Urinary bladder (tissue), 4 donors: ENCODE results near the gene VPS52. TPM values are rescaled to one million over a fixed set of nuclear protein-coding genes. Genes with fewer than 3 reads are reported as not detected.
A peak's percentile ranks its signal among the peaks of the same experiment; 100 is the strongest.

ENCODE experiments used
- DNase-seq: peaks from one replicate; pipeline ENCODE4 v3.0.0-alpha.2; 2015; ENCODE audit errors: extremely low spot score
- H3K27ac ChIP-seq: one replicate; pipeline ENCODE4 v1.5.1; 2013; ENCODE audit warnings: low read depth, mild to moderate bottlenecking, moderate library complexity
- H3K36me3 ChIP-seq: one replicate; pipeline ENCODE4 v1.6.1; 2013; ENCODE audit warnings: mild to moderate bottlenecking, moderate library complexity; ENCODE audit not compliant: insufficient read depth
- H3K4me1 ChIP-seq: one replicate; pipeline ENCODE4 v1.6.1; 2013; ENCODE audit warnings: mild to moderate bottlenecking, moderate library complexity; ENCODE audit not compliant: insufficient read depth
- H3K4me3 ChIP-seq: one replicate; pipeline ENCODE4 v1.5.1; 2013; ENCODE audit warnings: low read depth, low read length
- WGBS: extraction: QIAGEN DNeasy Blood & Tissue Kit; methylation state at CpG from one replicate; pipeline ENCODE4 v1.1.7; 2013; 5-methylcytosine and 5-hydroxymethylcytosine counted together
- polyA plus RNA-seq: library from polyadenylated mRNA; stranded (reverse); fragments of 200-250 nt; gene quantifications from one replicate; pipeline ENCODE4 v1.2.3, GENCODE V29; 2013
- total RNA-seq: library from RNA; depleted of rRNA; stranded (reverse); fragments of >200 nt; gene quantifications from one replicate; pipeline ENCODE4 v1.2.3, GENCODE V29; 2014
- donor health status: healthy with polysubstance abuse.
- donor health status: healthy.

Gene VPS52
- total and polyA plus RNA-seq, 2 donors, result 32.4 to 45.3 TPM

DNA sequence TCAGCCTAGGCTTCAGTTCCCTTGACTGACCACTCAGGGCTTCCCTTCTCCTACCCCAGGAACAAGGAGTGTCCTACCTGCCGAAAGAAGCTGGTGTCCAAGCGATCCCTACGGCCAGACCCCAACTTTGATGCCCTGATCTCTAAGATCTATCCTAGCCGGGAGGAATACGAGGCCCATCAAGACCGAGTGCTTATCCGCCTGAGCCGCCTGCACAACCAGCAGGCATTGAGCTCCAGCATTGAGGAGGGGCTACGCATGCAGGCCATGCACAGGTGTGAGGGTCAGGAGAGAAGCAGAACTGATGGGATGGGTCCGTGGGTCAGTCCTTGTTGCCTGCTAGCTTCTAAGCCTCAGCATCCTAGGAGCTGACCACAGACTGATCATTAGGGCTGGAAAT, 61.8 kb downstream of the VPS52 start:
- no peak for DNase-seq
- Histone ChIP-seq H3K4me3 (no peak overlapping the region), H3K36me3 (no peaks in the 10 kb centered on the region), H3K4me1 (no peaks in the 10 kb centered on the region), H3K27ac (no peak overlapping the region)
- 93% methylated on average over 10 of the region's 10 CpGs for WGBS

- H3K27ac ChIP-seq, result peak within 1 kb of the TSS; percentile 93
- peak; percentile 62 for DNase-seq
- no peaks in the 10 kb centered on the region for H3K4me1 ChIP-seq
- no peaks in the 10 kb centered on the region for H3K36me3 ChIP-seq
- under 1% methylated on average over 86 of the region's 86 CpGs for WGBS
- H3K4me3 ChIP-seq, result peak within 1 kb of the TSS; percentile 61
These were observed 63.3 kb downstream of the VPS52 start, which contains the start of gene RING1 for GRCh38 chr6:33208091-33208967. Gene RING1 (plus strand): TSS chr6:33208500. CDS start chr6:33208823, 323 bp downstream.

DNA sequence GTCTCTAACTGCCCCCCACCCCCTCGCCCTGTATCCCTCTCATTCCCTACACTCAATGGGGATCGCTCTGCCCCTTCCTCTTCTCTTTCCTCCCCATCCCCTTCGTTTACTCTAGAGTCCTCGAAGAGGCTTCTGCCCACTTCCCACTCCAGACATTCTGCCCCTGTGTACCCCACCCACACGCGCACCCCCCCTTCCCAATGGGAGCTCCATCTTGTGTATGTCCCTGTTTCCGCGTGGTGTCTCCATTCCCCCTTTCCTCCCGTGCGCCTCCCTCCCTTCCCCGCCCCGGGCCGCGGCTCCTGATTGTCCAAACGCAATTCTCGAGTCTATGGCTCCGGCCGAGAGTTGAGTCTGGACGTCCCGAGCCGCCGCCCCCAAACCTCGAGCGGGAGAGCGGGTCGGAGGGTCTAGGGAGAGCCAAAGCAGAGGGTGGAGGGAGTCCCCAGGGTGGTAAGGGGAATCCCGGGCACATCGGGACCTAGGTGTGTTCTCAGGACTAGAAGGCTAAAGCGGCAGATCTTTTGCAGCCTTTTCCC, 64.1 kb downstream of the VPS52 start:
- no peaks in the 10 kb centered on the region for H3K4me1 ChIP-seq
- H3K4me3 ChIP-seq, result peak overlapping the region; percentile 61
- H3K36me3 ChIP-seq, result no peaks in the 10 kb centered on the region
- H3K27ac ChIP-seq, result peak overlapping the region; percentile 93
- no peak for DNase-seq
- WGBS, result under 1% methylated on average over 29 of the region's 29 CpGs

GRCh38 chr6:33206864-33207551, 64.7 kb downstream of the VPS52 start:
- H3K27ac ChIP-seq, result no peak overlapping the region

DNA sequence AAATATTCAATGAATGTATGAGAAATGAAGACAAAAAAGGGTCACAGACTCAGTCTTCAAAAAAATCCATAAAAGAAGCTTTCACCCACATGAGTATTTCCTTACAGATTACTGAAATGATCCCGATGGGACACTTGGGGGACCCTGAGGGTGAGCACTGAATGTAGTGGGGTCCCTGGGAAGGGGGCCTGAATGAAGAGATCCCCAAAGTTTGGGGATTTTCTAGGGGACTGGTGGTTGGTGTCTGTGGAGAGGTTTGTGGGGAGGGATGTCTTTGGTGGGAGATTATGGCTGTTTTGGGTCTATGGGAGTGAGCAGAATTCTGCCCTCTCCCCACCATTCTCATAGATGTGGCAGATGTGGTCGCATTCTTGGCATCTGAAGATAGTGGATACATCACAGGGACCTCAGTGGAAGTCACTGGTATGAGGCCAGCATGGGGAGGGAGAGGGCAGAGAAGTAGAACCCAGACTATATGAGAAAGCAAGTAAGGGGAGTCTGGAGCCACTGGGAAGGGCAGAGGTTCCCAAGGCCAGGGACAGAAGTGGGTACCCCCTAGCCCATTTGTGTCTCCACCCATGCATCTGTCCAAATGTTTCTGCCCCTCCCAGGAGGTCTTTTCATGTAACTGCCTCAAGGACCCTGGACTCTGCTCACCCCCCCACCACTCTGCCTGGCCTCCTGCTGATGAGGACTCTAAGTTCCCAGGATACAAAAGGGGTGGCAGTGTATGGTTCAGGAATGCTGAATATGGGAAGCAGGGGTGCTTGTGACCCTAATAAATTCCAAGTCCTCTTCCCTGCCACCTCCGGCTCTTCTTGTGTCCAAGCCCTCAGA, 65.4 kb downstream of the VPS52 start:
- Histone ChIP-seq H3K36me3 (no peaks in the 10 kb centered on the region), H3K4me1 (peaks cover 2% of the 10 kb centered on the region), H3K27ac (no peak overlapping the region), H3K4me3 (no peak overlapping the region)
- 74% methylated on average over 3 of the region's 3 CpGs for WGBS
- no peak for DNase-seq

More at GRCh38 chr6:33206864-33207551, 64.7 kb downstream of the VPS52 start:
- Histone ChIP-seq H3K4me3 (no peak overlapping the region), H3K36me3 (no peaks in the 10 kb centered on the region), H3K4me1 (peaks cover 2% of the 10 kb centered on the region)
- no peak for DNase-seq
- WGBS, result 14% methylated on average over 20 of the region's 20 CpGs

- WGBS, result 49% methylated on average over 17 of the region's 17 CpGs
- Histone ChIP-seq H3K4me3 (no peak overlapping the region), H3K27ac (no peak overlapping the region)
These were observed 66.3 kb downstream of the VPS52 start for GRCh38 chr6:33205191-33206026.

DNA sequence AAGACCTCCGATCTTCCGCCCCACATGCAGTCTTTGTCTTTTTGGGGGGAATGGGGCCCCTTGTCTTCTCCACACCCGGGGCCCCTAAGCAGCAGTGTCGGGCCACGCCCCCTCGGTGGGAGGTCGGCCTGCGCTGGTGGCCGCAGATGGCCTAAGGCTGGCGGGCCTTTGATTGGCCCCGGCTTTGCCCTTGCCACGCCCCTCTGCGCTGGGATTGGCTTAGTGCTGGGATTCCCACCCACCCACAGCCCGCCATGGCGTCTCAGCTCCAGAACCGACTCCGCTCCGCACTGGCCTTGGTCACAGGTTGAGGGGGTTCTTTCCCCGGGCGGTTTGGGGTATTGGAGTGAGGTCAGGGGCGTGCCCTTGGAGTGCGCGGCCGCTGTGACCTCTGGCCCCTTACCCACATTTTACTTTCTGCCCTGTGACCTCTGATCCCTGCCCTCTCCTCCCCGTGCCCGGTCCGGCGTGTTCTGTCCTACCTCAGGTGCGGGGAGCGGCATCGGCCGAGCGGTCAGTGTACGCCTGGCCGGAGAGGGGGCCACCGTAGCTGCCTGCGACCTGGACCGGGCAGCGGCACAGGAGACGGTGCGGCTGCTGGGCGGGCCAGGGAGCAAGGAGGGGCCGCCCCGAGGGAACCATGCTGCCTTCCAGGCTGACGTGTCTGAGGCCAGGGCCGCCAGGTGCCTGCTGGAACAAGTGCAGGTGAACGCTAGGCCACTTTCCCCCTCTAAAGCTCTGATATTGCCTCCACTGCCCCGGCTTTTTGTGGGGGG, 67.1 kb downstream of the VPS52 start, which contains the start of gene HSD17B8:
Gene HSD17B8 (plus strand): TSS at position 241 of the 776 bp plus-strand sequence. CDS start 14 bp downstream, at position 255.
- 1% methylated on average over 48 of the region's 48 CpGs for WGBS
- Histone ChIP-seq H3K4me3 (peak within 1 kb of the TSS; percentile 53), H3K27ac (peak within 1 kb of the TSS; percentile 26), H3K36me3 (no peaks in the 10 kb centered on the region), H3K4me1 (peaks cover 2% of the 10 kb centered on the region)
- DNase-seq, result peak; percentile 78

More at GRCh38 chr6:33205191-33206026, 66.3 kb downstream of the VPS52 start:
- DNase-seq, result no peak
- no peaks in the 10 kb centered on the region for H3K36me3 ChIP-seq
- peaks cover 2% of the 10 kb centered on the region for H3K4me1 ChIP-seq

GRCh38 chr6:33204165-33204414, 67.6 kb downstream of the VPS52 start:
- no peak for DNase-seq
- Histone ChIP-seq H3K27ac (no peak overlapping the region), H3K4me1 (peaks cover 2% of the 10 kb centered on the region), H3K36me3 (no peaks in the 10 kb centered on the region), H3K4me3 (no peak overlapping the region)
- WGBS, result 3% methylated on average over 4 of the region's 4 CpGs

DNA sequence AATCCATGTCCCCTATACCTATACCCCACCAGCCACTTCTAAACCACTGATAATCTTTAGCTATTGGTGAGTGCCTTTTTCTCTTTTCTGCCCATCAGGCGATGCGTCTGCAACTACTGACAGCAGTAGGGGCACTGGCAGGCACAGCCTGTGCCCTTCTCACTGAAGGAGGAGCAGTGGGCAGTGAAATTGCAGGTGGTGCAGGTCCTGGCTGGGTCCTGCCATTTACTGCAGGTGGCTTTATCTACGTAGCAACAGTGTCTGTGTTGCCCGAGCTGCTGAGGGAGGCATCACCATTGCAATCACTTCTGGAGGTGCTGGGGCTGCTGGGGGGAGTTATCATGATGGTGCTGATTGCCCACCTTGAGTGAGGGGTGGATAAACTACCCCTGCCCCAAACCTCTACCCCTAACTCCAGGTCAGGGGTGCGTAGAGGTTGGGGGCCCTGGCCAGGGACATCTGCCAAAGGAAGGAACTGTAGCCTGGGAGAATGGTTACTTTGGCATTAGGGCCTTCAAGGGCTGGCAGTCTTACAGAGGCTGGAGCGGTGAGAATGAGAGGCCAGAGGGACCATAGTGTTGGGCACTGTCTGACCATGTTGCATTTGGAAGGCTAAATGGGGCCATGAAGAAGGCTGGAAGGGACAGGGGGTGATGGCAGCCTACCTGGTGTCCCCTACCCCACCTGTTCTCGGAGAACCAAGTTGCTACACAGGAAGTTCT, 68.1 kb downstream of the VPS52 start:
- H3K36me3 ChIP-seq, result no peaks in the 10 kb centered on the region
- DNase-seq, result no peak
- peaks cover 2% of the 10 kb centered on the region for H3K4me1 ChIP-seq
- 86% methylated on average over 7 of the region's 7 CpGs for WGBS
- H3K27ac ChIP-seq, result no peak overlapping the region
- H3K4me3 ChIP-seq, result no peak overlapping the region

GRCh38 chr6:33202799-33203198, 68.9 kb downstream of the VPS52 start:
- Histone ChIP-seq H3K4me3 (no peak overlapping the region), H3K27ac (no peak overlapping the region), H3K36me3 (no peaks in the 10 kb centered on the region), H3K4me1 (peaks cover 2% of the 10 kb centered on the region)
- WGBS, result 89% methylated on average over 6 of the region's 6 CpGs
- no peak for DNase-seq

- H3K4me1 ChIP-seq, result peaks cover 2% of the 10 kb centered on the region
- no peak overlapping the region for H3K27ac ChIP-seq
- H3K36me3 ChIP-seq, result no peaks in the 10 kb centered on the region
- H3K4me3 ChIP-seq, result no peak overlapping the region
- 80% methylated on average over 6 of the region's 6 CpGs for WGBS
- no peak for DNase-seq
These were observed 69.7 kb downstream of the VPS52 start for GRCh38 chr6:33201935-33202334.
